PFSK-1 (cell line): Measurements from ENCODE around the gene IL1RAP.

ENCODE experiments used
- FOXP2 ChIP-seq: optimal IDR thresholded peaks from 2 replicates; pipeline ENCODE3; 2011; ENCODE audit warnings: borderline replicate concordance, control low read depth, inconsistent platforms; ENCODE audit not compliant: insufficient read depth; ENCODE audit errors: extremely low read length, extremely low read depth
- POLR2AphosphoS5 ChIP-seq: IDR thresholded peaks from 2 replicates; pipeline ENCODE4 v1.6.1; 2012; ENCODE audit warnings: low read depth, mild to moderate bottlenecking, control low read depth, low read length, moderate library complexity
- SIN3A ChIP-seq: IDR thresholded peaks from 2 replicates; pipeline ENCODE4 v1.6.1; 2012; ENCODE audit warnings: mild to moderate bottlenecking, low read length, moderate library complexity, borderline replicate concordance; ENCODE audit not compliant: insufficient read depth
- TAF1 ChIP-seq: IDR thresholded peaks from 2 replicates; pipeline ENCODE4 v1.6.1; 2012; ENCODE audit warnings: low read length, control low read depth, borderline replicate concordance; ENCODE audit not compliant: insufficient read depth
- TF ChIP-seq, protein P1 (sequence below), 2 experiments: IDR thresholded peaks; 2 replicates each; pipeline versions ENCODE4 v1.6.1 to v1.8.0; 2011 to 2012; ENCODE audit warnings: low read depth in 2 of 2, low read length in 2 of 2, control low read depth in 1 of 2, inconsistent platforms in 1 of 2, mild to moderate bottlenecking in 1 of 2, moderate library complexity in 1 of 2; ENCODE audit not compliant: insufficient read depth in 1 of 2

The IL1RAP gene

DNA sequence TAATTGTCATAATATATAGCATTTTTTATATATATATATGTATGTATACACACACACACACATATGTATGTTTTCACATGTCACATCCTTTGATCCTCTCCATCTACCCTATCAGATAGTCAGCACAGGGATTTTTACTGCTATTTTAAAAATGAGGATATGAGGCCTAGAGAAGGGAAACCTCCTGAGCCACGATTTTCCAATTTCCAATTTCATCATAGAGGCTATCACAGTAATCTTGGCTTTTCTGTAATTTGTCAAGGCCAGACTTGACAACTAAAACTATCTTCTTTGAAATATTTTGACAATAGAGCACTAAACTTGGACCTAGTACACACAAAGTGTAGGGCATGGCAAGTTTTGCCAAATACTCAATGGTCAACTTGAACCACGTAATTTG, 42.5 kb downstream of the IL1RAP start:
- TF ChIP-seq TAF1 (no peak), SIN3A (no peak), FOXP2 (no peak), POLR2AphosphoS5 (no peak)
- TF ChIP-seq, protein P1, sequence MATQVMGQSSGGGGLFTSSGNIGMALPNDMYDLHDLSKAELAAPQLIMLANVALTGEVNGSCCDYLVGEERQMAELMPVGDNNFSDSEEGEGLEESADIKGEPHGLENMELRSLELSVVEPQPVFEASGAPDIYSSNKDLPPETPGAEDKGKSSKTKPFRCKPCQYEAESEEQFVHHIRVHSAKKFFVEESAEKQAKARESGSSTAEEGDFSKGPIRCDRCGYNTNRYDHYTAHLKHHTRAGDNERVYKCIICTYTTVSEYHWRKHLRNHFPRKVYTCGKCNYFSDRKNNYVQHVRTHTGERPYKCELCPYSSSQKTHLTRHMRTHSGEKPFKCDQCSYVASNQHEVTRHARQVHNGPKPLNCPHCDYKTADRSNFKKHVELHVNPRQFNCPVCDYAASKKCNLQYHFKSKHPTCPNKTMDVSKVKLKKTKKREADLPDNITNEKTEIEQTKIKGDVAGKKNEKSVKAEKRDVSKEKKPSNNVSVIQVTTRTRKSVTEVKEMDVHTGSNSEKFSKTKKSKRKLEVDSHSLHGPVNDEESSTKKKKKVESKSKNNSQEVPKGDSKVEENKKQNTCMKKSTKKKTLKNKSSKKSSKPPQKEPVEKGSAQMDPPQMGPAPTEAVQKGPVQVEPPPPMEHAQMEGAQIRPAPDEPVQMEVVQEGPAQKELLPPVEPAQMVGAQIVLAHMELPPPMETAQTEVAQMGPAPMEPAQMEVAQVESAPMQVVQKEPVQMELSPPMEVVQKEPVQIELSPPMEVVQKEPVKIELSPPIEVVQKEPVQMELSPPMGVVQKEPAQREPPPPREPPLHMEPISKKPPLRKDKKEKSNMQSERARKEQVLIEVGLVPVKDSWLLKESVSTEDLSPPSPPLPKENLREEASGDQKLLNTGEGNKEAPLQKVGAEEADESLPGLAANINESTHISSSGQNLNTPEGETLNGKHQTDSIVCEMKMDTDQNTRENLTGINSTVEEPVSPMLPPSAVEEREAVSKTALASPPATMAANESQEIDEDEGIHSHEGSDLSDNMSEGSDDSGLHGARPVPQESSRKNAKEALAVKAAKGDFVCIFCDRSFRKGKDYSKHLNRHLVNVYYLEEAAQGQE (IDR thresholded peaks at IDR 0.05; ENCODE audit: insufficient read depth in 1 of 2, low read depth in 2 of 2, low read length in 2 of 2): no peak

DNA sequence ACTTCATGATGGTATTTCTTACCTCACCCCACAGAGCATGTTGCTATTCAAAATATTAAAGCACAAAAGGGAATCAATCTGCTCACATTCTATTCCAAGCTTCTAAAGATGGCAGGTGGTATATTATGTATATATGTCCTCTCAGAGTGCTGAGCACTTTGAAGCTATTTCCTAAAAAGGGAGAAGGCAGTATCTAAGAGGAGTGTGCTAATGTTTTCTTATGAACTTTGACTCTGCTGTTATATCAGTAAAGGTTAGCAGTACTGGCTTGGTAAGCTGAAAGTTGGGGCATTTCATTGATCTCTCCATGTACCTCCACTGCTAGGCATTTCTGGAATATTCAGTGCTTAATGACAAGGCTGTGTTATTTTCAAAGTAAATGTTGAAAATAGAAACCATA, 43.4 kb downstream of the IL1RAP start:
- TF ChIP-seq POLR2AphosphoS5: no peak

DNA sequence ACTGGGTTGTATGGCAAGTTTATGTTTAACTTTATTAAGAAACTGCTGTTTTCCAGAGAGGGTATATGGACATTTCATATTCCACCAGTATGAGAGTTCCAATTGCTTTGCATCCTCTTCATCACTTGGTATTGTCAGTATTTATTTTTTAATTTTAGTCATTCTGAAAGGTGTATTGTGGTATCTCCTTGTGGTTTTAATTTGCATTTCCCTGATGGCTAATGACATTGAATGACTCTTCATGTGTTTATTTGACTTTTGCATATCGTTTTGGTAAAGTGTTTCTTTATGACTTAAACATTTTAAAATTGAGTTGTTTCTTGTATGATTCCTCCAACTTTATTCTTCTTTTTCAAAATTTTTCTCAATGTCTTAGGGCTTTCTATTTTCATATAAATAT, 44.4 kb downstream of the IL1RAP start:
- TF ChIP-seq, protein P1 (IDR thresholded peaks at IDR 0.05; ENCODE audit: insufficient read depth in 1 of 2, low read depth in 2 of 2, low read length in 2 of 2): no peak
- TF ChIP-seq SIN3A (no peak), POLR2AphosphoS5 (no peak), TAF1 (no peak), FOXP2 (no peak)

DNA sequence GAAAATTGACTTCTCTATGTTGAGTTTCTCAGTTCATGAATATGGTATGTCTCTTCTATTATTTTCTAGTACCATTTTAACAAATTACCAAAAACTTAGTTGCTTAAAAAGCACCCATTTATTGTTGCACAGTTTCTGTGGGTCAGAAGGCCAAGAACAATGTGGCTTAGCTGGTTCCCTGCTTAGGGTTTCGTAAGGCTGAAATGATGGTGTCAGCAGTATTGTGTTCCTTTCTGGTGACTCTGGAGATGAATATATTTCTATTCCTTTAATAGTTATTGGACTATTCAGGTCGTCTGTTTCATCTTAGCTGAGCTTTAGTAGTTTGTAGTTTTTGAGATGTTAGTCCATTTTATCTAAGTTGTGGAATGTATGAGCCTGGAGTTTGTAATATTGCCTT, 44.9 kb downstream of the IL1RAP start:
- no peak for TF ChIP-seq SIN3A
- TF ChIP-seq, protein P1 (IDR thresholded peaks at IDR 0.05; ENCODE audit: insufficient read depth in 1 of 2, low read depth in 2 of 2, low read length in 2 of 2): no peak
- no peak for TF ChIP-seq TAF1
- no peak for TF ChIP-seq POLR2AphosphoS5
- no peak for TF ChIP-seq FOXP2

DNA sequence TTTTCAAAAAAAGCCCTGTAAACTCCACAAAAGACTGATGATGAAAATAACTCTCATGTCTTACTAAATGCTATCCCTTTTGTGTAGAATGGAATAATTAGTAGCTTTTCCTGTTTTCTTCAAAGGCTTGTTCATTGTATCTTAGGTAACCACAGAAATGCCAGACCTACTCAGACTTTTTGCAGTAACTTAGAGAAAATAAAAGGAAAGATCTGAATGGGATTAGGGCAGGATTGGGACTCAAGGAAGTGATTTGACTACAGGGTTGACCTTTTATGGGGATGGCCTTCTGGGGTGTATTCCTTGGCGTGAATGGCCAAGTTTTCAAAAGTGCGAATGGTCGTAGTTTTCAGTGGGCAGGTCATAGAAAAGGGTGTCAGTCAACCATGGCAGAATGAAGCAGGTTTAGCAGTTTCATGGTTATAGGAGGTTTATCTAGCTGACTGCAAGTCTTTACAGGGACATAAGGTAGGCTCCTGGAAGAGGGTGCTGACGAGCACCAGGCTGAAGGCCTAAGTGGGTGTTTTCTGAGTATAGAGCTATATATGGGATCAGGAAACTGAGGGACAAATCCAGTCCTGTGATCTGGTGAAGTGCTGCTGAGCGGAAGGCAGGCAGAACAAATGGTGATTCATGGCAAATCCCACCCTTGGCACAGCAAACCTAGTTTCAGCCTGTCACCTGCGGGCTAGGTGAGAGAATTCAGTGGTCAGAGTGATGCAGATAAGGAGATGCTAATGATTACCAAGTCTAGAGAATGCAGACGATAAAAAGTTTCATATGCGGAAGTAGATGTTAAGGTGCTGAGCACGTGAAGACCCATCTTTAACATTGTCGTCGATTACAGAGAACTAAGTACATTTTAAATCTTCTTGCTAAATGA, 46.4 kb downstream of the IL1RAP start:
- TF ChIP-seq, protein P1 (IDR thresholded peaks at IDR 0.05; ENCODE audit: insufficient read depth in 1 of 2, low read depth in 2 of 2, low read length in 2 of 2): no peak
- no peak for TF ChIP-seq SIN3A
- no peak for TF ChIP-seq TAF1
- TF ChIP-seq FOXP2: no peak
- no peak for TF ChIP-seq POLR2AphosphoS5
